ENCODE results near the gene MRPL27. TPM values are rescaled to one million over a fixed set of nuclear protein-coding genes. Genes with fewer than 3 reads are reported as not detected.

Gene MRPL27
- total and polyA plus RNA-seq, 2 experiments from 2014 or later: 62.4 to 158 TPM

DNA sequence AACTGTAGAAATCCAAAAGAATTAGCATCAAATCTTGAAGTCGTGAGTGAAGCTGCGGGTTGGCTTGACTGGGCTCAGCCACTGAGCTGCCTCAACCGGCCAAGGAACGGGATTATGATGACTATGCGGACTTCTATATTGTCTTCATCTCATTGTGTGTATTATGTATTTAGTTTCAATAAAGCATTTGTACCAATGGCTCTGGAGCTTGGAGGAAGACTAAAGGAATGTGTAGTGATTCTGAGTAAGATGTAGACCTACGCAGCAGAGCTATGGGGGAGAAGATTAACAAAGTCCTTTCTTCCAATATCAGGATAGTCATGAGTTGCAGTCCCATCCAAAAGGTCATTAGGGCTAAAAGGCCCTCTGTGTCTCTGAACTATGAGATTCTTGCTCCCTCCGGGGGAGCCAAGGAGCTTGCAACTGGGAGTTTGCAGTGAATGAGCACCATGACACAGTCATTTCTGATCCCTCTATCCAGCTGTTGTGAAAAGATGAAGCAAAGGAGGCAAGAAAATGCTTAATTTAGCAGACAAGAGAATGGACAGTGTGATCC lies 8.4 kb upstream of the MRPL27 start:
- no peak for TF ChIP-seq CTCF (IDR thresholded peaks at IDR 0.05; ENCODE audit: low read depth, low read length)
- no peaks in the 10 kb centered on the region for H3K9me3 ChIP-seq (ENCODE audit: low read depth)
- DNase-seq (ENCODE audit: low read depth in 1 of 2, low spot score in 1 of 2): no peak
- H3K4me3 ChIP-seq: no peak overlapping the region
- H3K36me3 ChIP-seq: peaks cover 34% of the 10 kb centered on the region
- H3K4me1 ChIP-seq (ENCODE audit: low read depth): no peaks in the 10 kb centered on the region
- no peaks in the 10 kb centered on the region for H3K27me3 ChIP-seq
- H3K27ac ChIP-seq: no peak overlapping the region

DNA sequence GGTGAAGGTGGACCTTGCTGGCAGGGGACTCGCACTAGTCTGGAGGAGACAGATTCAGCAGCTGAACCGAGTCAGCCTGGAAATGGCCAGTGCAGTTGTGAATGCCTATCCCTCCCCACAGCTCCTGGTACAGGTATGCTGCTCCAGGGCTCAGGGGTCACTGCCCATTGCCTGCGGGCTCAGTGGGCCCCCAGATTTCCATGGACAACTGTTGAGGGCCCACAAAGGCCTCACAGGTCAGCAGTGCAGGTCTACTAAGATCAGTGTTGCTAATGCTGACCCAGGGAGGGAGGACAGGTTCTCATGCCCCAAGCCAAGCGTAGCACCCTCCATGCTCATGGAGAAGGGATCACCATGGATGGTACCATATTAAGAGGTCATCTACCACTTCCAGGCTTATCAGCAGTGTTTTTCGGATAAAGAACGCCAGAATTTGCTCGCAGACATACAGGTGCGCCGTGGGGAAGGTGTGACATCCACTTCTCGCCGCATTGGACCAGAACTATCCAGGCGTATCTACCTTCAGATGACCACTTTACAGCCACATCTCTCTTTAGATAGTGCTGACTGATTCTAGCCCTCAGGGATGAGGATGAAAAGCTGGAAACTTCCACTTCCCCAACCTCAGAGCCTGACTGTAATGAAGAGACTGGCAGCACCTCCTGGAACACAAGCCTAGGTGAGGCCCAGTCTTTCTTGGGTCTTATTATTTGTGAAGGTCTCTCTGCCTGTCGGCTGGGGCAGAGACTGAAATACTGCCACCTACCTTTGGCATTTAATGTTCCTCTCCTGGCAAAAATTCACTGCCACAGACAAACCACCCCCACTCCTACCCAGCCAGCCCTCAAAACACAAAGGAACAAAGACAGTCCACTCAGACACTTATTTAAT lies 7.6 kb upstream of the MRPL27 start:
- H3K9me3 ChIP-seq (ENCODE audit: low read depth): no peaks in the 10 kb centered on the region
- TF ChIP-seq CTCF (IDR thresholded peaks at IDR 0.05; ENCODE audit: low read depth, low read length): no peak
- no peak for DNase-seq (ENCODE audit: low read depth in 1 of 2, low spot score in 1 of 2)
- H3K27ac ChIP-seq: no peak overlapping the region
- H3K36me3 ChIP-seq: peaks cover 26% of the 10 kb centered on the region
- H3K4me1 ChIP-seq (ENCODE audit: low read depth): no peaks in the 10 kb centered on the region
- H3K4me3 ChIP-seq: no peak overlapping the region
- no peaks in the 10 kb centered on the region for H3K27me3 ChIP-seq

DNA sequence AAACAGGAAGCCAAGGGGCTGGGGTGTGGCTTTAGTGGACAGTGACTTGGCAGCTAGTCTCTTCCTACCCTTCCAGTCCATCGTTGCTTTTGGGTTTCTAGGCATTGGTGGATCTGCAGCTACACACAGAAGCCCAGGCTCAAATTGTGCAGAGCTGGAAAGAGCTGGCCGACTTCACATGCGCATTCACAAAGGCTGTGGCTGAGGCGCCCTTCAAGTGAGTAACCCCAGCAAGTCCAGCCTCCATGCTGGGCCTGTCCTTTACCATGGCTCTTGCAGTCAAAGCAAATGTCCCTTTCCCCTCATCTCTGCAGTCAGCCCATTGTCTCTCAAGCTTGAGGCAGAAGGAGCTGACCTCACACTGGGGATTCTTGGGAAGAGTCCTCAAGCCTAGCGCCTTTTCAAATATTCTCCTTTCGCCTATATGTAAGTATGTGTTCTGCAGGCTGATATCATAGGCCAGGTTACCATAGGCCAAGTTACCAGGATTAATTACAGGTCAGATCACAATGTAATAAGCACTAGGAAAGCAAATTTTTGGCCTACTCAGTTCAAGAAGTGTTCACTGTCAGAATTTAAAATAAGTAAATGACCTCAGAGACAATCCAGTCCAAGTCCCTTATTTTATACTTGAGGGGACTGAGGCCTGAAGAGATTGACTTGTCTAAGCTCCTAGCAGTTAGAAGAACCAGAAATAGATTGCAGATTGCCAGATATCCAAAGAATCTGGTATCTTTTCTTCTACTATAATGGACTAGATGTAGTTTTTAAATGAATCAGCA lies 6.6 kb upstream of the MRPL27 start:
- Histone ChIP-seq H3K4me1 (ENCODE audit: low read depth) (no peaks in the 10 kb centered on the region), H3K27me3 (no peaks in the 10 kb centered on the region), H3K36me3 (peaks cover 21% of the 10 kb centered on the region), H3K27ac (no peak overlapping the region), H3K9me3 (ENCODE audit: low read depth) (no peaks in the 10 kb centered on the region), H3K4me3 (no peak overlapping the region)
- no peak for DNase-seq (ENCODE audit: low read depth in 1 of 2, low spot score in 1 of 2)
- TF ChIP-seq CTCF (IDR thresholded peaks at IDR 0.05; ENCODE audit: low read depth, low read length): no peak

- H3K27me3 ChIP-seq: no peaks in the 10 kb centered on the region
- no peaks in the 10 kb centered on the region for H3K36me3 ChIP-seq
- no peak overlapping the region for H3K4me3 ChIP-seq
- H3K9me3 ChIP-seq (ENCODE audit: low read depth): no peaks in the 10 kb centered on the region
- no peak for TF ChIP-seq CTCF (IDR thresholded peaks at IDR 0.05; ENCODE audit: low read depth, low read length)
- no peak for DNase-seq (ENCODE audit: low read depth in 1 of 2, low spot score in 1 of 2)
- H3K4me1 ChIP-seq (ENCODE audit: low read depth): no peaks in the 10 kb centered on the region
- H3K27ac ChIP-seq: no peak overlapping the region
These were observed 3.0 kb upstream of the MRPL27 start for GRCh38 chr17:50375858-50376538.

GRCh38 chr17:50373705-50374104 lies 721 bp upstream of the MRPL27 start:
- Histone ChIP-seq H3K9me3 (ENCODE audit: low read depth) (no peaks in the 10 kb centered on the region), H3K4me3 (peak overlapping the region; percentile 61), H3K36me3 (peaks cover 12% of the 10 kb centered on the region), H3K27ac (no peak overlapping the region), H3K27me3 (no peaks in the 10 kb centered on the region), H3K4me1 (ENCODE audit: low read depth) (no peaks in the 10 kb centered on the region)
- no peak for TF ChIP-seq CTCF (IDR thresholded peaks at IDR 0.05; ENCODE audit: low read depth, low read length)
- no peak for DNase-seq (ENCODE audit: low read depth in 1 of 2, low spot score in 1 of 2)

Measured in cardiac muscle cell (in vitro differentiated cells and primary cell).